Measurements from ENCODE around the gene SH3BGR. TPM values are rescaled to one million over a fixed set of nuclear protein-coding genes. Genes with fewer than 3 reads are reported as not detected.

The SH3BGR gene
- polyA plus RNA-seq, 4 donors, result 2.6 to 8.7 (median 4.3) TPM

GRCh38 chr21:39434950-39435349, 16.8 kb upstream of the SH3BGR start:
- Histone ChIP-seq H3K4me1 (ENCODE audit: control insufficient read depth in 3 of 3, insufficient read depth in 2 of 3, low read depth in 1 of 3, low read length in 2 of 3) (no peaks in the 10 kb centered on the region), H3K36me3 (ENCODE audit: control insufficient read depth in 3 of 3, insufficient read depth in 2 of 3, low read depth in 1 of 3, low read length in 3 of 3) (no peaks in the 10 kb centered on the region), H3K4me3 (ENCODE audit: low read depth in 1 of 3, low read length in 3 of 3) (no peak overlapping the region), H3K9me3 (ENCODE audit: control insufficient read depth in 2 of 2, insufficient read depth in 1 of 2, low read depth in 1 of 2, low read length in 1 of 2) (no peaks in the 10 kb centered on the region), H3K27me3 (ENCODE audit: control insufficient read depth in 3 of 3, insufficient read depth in 3 of 3, low read length in 3 of 3) (peaks cover 0 to 2% (median 0%) of the 10 kb centered on the region in 3 donors), H3K27ac (ENCODE audit: low read depth in 1 of 3, low read length in 2 of 3) (no peak overlapping the region)
- DNase-seq, result no peak
- no peak for FAIRE-seq
- 64 to 73% (median 69%) methylated on average over 4 of the region's 4 CpGs for WGBS, 3 donors

- Histone ChIP-seq H3K27ac (ENCODE audit: low read depth in 1 of 3, low read length in 2 of 3) (no peak overlapping the region), H3K9me3 (ENCODE audit: control insufficient read depth in 2 of 2, insufficient read depth in 1 of 2, low read depth in 1 of 2, low read length in 1 of 2) (no peaks in the 10 kb centered on the region), H3K27me3 (ENCODE audit: control insufficient read depth in 3 of 3, insufficient read depth in 3 of 3, low read length in 3 of 3) (peaks cover 0 to 2% (median 0%) of the 10 kb centered on the region in 3 donors), H3K36me3 (ENCODE audit: control insufficient read depth in 3 of 3, insufficient read depth in 2 of 3, low read depth in 1 of 3, low read length in 3 of 3) (no peaks in the 10 kb centered on the region), H3K4me1 (ENCODE audit: control insufficient read depth in 3 of 3, insufficient read depth in 2 of 3, low read depth in 1 of 3, low read length in 2 of 3) (no peaks in the 10 kb centered on the region), H3K4me3 (ENCODE audit: low read depth in 1 of 3, low read length in 3 of 3) (no peak overlapping the region)
- FAIRE-seq (no peak), DNase-seq (no peak)
- 14 to 33% (median 29%) methylated on average over 1 of the region's 1 CpG for WGBS, 3 donors
Observed at GRCh38 chr21:39439232-39439631, 12.5 kb upstream of the SH3BGR start.

DNA sequence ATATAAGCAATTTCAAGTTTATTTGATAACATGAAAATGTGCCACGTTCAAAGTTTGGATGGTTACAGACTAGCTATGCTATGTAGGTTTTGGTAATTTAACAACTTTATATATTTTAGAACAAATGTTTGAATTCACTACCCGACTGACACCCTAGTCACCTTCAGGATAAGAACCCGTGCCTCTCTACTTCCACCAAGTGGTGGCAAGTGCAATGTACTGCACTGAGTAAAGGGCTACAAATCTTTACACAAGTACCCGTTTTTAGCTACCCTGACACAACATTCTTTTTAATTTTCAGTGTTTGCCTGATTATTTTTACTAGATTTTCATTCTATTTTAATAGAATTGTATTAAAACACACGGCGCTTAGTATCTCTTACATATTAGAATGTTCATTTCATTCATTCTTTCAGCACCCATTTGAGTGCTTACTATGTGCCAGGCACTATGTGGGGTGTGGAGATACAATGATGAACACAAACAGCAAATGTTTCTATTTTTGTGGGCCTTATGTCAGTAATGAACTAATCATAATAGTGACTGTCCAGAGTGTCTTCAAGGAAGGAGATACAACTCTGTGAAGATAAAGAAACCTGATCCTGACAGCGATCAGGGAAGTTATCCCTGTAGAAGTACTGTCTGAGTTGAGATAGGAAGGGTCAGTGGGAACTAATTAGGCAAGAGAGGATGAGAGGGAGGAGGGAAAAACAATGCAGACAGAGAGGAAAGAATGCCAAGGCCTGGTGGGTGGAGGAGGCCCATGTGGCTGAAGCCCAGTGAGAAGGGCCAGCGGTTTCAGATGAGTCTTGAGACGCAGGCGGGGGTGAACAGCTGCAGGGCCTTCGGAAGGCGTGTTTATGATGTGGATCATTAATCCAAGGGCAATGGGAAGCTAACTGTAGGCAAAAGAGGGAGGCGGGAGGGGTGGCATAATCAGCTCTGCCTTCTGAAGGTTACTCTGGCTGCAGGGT, 10.0 kb upstream of the SH3BGR start:
- Histone ChIP-seq H3K4me1 (ENCODE audit: control insufficient read depth in 3 of 3, insufficient read depth in 2 of 3, low read depth in 1 of 3, low read length in 2 of 3) (peaks cover 0 to 4% (median 3%) of the 10 kb centered on the region in 3 donors), H3K4me3 (ENCODE audit: low read depth in 1 of 3, low read length in 3 of 3) (no peak overlapping the region), H3K9me3 (ENCODE audit: control insufficient read depth in 2 of 2, insufficient read depth in 1 of 2, low read depth in 1 of 2, low read length in 1 of 2) (no peaks in the 10 kb centered on the region), H3K27ac (ENCODE audit: low read depth in 1 of 3, low read length in 2 of 3) (no peak overlapping the region), H3K36me3 (ENCODE audit: control insufficient read depth in 3 of 3, insufficient read depth in 2 of 3, low read depth in 1 of 3, low read length in 3 of 3) (no peaks in the 10 kb centered on the region), H3K27me3 (ENCODE audit: control insufficient read depth in 3 of 3, insufficient read depth in 3 of 3, low read length in 3 of 3) (peaks cover 0 to 2% (median 0%) of the 10 kb centered on the region in 3 donors)
- WGBS, 3 donors, result 37 to 50% (median 45%) methylated on average over 13 of the region's 13 CpGs
- peak; percentile 40 to 49 for DNase-seq
- no peak for FAIRE-seq

- no peaks in the 10 kb centered on the region for H3K9me3 ChIP-seq (ENCODE audit: control insufficient read depth in 2 of 2, insufficient read depth in 1 of 2, low read depth in 1 of 2, low read length in 1 of 2)
- H3K4me1 ChIP-seq (ENCODE audit: control insufficient read depth in 3 of 3, insufficient read depth in 2 of 3, low read depth in 1 of 3, low read length in 2 of 3), result peaks cover 0 to 4% (median 3%) of the 10 kb centered on the region in 3 donors
- DNase-seq (peak; percentile 4 to 33), FAIRE-seq (no peak)
- WGBS, 3 donors, result 15 to 21% (median 16%) methylated on average over 15 of the region's 15 CpGs
- H3K4me3 ChIP-seq (ENCODE audit: low read depth in 1 of 3, low read length in 3 of 3), result peak overlapping the region in 2 of 3 donors; percentile 73 to 94
- peak overlapping the region in 1 of 3 donors; percentile 92 for H3K27ac ChIP-seq (ENCODE audit: low read depth in 1 of 3, low read length in 2 of 3)
- no peaks in the 10 kb centered on the region for H3K36me3 ChIP-seq (ENCODE audit: control insufficient read depth in 3 of 3, insufficient read depth in 2 of 3, low read depth in 1 of 3, low read length in 3 of 3)
- no peaks in the 10 kb centered on the region for H3K27me3 ChIP-seq (ENCODE audit: control insufficient read depth in 3 of 3, insufficient read depth in 3 of 3, low read length in 3 of 3)
Observed at GRCh38 chr21:39444421-39445180, 7.2 kb upstream of the SH3BGR start.

DNA sequence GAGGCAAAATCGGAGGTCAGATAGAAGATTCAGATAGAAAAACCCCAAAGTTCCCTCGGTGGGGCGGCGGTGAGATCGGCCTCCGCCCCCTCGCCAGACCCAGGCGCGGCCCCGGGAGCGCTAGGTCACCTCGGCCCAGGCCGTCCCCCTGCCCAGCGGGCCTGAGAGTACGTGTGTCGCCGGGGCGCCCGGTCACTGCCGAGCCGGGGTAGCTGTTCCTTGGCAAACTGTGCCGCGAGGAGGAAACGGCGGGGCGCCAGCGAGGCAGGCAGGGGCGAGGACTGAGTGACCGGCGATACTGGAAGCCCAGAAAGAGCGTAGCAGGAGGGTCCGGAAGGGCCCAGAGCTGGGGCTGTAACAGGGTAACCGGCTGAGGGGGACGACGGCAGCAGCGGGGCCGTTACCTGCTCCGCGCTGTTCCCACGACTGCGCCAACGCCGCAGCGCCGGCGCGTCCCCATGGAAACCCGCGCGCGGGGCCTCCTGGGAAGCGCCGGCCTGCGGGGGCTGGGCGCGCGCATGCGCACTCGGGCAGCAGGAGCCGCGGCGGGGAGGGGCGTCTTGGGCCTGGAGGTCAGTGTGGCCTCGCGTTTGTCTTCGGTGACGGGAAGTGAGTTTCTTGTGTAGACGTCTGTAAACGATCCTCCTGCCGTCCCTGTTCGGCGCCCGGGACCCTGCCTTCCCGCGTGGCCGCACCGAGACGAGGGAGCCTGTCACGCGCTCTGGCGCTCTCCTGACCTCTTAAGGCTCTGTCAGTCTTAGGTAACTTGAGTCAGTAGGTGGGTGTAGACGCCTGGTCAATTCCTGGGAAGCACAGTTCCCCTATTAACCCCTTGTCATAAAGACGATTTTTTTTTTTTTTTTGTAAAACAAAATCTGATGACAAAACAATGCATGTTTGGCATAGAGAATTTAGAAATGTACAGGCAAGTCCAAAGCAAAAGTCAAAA, 6.2 kb upstream of the SH3BGR start, which contains the start of gene LCA5L:
TSS of gene LCA5L (minus strand) at position 458 of the 949 bp plus-strand sequence. CDS start 17,285 bp downstream, outside the sequence.
- DNase-seq (peak; percentile 90 to 96), FAIRE-seq (no peak)
- 0 to 1% (median 0%) methylated on average over 75 to 83 of the region's 83 CpGs for WGBS, 3 donors
- Histone ChIP-seq H3K9me3 (ENCODE audit: control insufficient read depth in 2 of 2, insufficient read depth in 1 of 2, low read depth in 1 of 2, low read length in 1 of 2) (no peaks in the 10 kb centered on the region), H3K4me1 (ENCODE audit: control insufficient read depth in 3 of 3, insufficient read depth in 2 of 3, low read depth in 1 of 3, low read length in 2 of 3) (peaks cover 0 to 4% (median 3%) of the 10 kb centered on the region in 3 donors), H3K36me3 (ENCODE audit: control insufficient read depth in 3 of 3, insufficient read depth in 2 of 3, low read depth in 1 of 3, low read length in 3 of 3) (no peaks in the 10 kb centered on the region), H3K27ac (ENCODE audit: low read depth in 1 of 3, low read length in 2 of 3) (peak within 1 kb of the TSS; percentile 82 to 97 (median 92)), H3K27me3 (ENCODE audit: control insufficient read depth in 3 of 3, insufficient read depth in 3 of 3, low read length in 3 of 3) (no peaks in the 10 kb centered on the region), H3K4me3 (ENCODE audit: low read depth in 1 of 3, low read length in 3 of 3) (peak within 1 kb of the TSS; percentile 69 to 94 (median 73))

DNA sequence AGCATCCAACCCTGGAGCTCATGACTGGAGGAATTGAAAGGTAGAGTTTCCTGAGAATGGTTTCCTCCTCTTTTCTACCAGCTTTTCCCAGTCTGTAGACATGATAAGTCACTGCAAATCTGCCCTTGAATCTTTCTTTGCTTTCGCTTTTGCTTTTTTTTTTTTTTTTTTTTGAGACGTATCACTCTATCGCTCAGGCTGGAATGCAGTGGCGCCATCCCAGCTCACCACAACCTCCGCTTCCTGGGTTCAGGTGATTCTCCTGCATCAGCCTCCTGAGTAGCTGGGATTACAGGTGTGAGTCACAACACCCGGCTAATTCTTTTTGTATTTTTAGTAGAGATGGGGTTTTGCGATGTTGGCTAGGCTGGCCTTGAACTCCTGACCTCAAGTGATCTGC, 4.5 kb upstream of the SH3BGR start:
- whole genome bisulfite sequencing, 3 donors, result 90 to 96% (median 95%) methylated on average over 6 to 7 of the region's 7 CpGs
- DNase-seq (no peak), FAIRE-seq (no peak)

GRCh38 chr21:39452207-39452969, 618 bp downstream of the SH3BGR start:
- Histone ChIP-seq H3K27me3 (ENCODE audit: control insufficient read depth in 3 of 3, insufficient read depth in 3 of 3, low read length in 3 of 3) (peaks cover 0 to 2% (median 0%) of the 10 kb centered on the region in 3 donors), H3K9me3 (ENCODE audit: control insufficient read depth in 2 of 2, insufficient read depth in 1 of 2, low read depth in 1 of 2, low read length in 1 of 2) (no peaks in the 10 kb centered on the region), H3K4me1 (ENCODE audit: control insufficient read depth in 3 of 3, insufficient read depth in 2 of 3, low read depth in 1 of 3, low read length in 2 of 3) (no peaks in the 10 kb centered on the region), H3K4me3 (ENCODE audit: low read depth in 1 of 3, low read length in 3 of 3) (no peak overlapping the region), H3K27ac (ENCODE audit: low read depth in 1 of 3, low read length in 2 of 3) (no peak overlapping the region), H3K36me3 (ENCODE audit: control insufficient read depth in 3 of 3, insufficient read depth in 2 of 3, low read depth in 1 of 3, low read length in 3 of 3) (no peaks in the 10 kb centered on the region)
- WGBS, 3 donors, result 63 to 88% (median 73%) methylated on average over 10 of the region's 10 CpGs
- FAIRE-seq, result no peak
- no peak for DNase-seq

More for the DNA sequence above, 4.5 kb upstream of the SH3BGR start:
- Histone ChIP-seq H3K4me3 (ENCODE audit: low read depth in 1 of 3, low read length in 3 of 3) (no peak overlapping the region), H3K27me3 (ENCODE audit: control insufficient read depth in 3 of 3, insufficient read depth in 3 of 3, low read length in 3 of 3) (peaks cover 0 to 2% (median 0%) of the 10 kb centered on the region in 3 donors), H3K4me1 (ENCODE audit: control insufficient read depth in 3 of 3, insufficient read depth in 2 of 3, low read depth in 1 of 3, low read length in 2 of 3) (peaks cover 0 to 4% (median 3%) of the 10 kb centered on the region in 3 donors), H3K36me3 (ENCODE audit: control insufficient read depth in 3 of 3, insufficient read depth in 2 of 3, low read depth in 1 of 3, low read length in 3 of 3) (no peaks in the 10 kb centered on the region), H3K9me3 (ENCODE audit: control insufficient read depth in 2 of 2, insufficient read depth in 1 of 2, low read depth in 1 of 2, low read length in 1 of 2) (no peaks in the 10 kb centered on the region), H3K27ac (ENCODE audit: low read depth in 1 of 3, low read length in 2 of 3) (no peak overlapping the region)
